GM18907 (cell line): ENCODE measurements around the gene TSPAN5.

Experiments used
- ATAC-seq: cut with Tn5 transposase; IDR thresholded peaks from one replicate; pipeline ENCODE4 v1.9.1; 2021; ENCODE audit warnings: mild to moderate bottlenecking, moderate library complexity; ENCODE audit not compliant: unreplicated experiment

TSPAN5 gene

DNA sequence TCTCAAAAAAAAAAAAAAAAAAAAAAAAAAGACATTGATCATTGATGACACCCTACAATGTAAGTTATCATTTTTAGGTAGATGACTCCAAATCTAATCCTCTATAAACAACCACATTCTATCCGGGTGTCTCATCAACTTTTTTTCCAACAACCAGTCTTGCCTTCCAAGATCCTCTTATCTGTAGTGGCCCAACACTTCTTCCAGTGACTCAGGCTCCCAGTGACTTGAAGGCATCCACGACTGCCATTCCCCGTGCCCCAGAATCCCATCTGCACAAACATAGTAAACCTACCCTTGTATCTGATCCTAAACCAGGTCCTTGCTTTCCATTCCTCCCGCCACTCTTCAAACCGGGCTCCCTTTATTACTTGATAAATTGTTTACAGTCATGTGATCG lies 15.6 kb upstream of the TSPAN5 start:
- ATAC-seq: no peak

DNA sequence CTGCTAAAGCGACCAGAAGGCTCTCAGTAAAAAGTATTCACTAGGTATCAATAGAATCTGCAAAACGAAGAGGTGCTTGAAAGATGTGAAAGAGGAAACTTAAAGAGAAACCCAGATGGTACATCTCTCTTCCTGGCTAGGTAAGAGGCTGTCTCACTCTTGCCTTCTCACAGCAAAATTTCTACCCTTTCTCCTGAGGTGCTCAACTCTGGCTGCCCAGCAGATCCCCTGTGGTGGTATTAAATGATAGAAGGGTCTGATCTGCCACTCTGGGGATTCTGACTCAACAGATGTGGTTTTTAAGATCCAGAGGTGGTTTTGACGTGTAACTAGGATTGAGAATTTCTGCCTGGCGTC lies 14.9 kb upstream of the TSPAN5 start:
- ATAC-seq: peak; percentile 49

DNA sequence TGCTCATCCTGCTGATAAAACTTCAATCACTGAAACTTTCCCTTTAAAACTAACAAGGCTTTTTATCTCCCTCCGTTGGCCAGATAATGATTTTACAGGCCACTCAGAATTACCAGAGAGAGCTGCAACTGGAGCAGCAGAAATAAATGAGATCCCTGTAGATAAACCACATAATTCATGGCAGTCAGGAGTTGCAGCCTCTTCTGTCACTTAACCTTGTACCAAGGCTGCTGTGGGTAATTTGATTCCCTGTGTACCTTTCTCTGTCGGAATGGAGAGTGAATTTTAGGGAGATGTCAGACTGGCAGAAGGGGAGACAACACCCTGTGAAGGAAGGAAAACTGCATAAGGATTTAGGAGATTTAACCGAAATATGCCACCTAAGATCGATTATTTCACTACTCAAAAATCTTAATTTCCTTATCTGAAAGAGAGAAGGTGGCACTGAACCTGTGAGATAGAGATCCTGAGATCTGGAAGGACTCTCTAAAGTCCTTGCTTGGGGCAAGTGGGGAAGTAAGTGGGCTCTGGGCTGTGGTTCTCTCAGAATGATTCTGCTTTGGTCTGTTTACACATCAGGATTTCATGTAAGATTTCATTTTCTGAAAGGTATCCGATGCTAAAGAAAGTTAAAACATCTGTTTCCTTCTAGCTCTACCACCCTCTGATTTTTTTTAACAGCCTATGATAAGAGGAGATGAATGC lies 14.3 kb upstream of the TSPAN5 start:
- ATAC-seq: peak; percentile 15

DNA sequence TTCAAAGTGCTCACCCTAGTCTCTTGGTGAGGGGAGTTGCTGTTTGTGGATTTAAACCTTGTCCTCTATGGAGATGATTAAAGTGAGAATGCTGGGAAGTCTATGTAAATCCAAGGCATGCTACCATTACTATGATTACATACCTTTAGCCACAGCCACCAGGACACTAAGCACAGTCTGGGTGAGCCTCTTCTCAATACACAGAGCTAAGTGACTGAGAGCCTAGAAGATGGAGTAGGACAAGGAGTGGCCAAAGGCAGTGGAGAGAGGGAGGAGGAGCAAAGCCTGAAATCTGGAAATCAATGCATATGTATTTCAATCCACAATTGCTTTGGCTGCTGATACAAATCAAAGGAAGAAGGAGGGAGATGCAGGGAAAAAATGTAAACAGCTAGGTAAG lies 12.7 kb upstream of the TSPAN5 start:
- no peak for ATAC-seq

DNA sequence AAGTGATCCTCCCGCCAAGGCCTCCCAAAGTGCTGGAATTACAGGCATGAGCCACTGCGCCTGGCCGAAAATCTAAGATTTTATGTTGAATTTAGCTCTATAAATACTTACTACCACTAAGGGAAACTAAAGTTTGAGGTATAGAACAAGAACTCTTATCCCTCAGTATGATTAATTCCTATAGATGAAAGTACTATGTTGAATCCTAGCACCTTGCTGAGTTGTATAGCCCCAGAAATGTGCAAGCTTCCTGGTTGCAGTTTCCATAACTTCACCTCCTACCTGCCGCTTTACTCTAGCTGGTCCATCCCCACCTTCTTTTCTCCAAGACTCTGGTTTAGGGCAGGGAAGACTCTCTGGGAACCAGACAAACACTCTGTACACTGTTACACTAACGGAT lies 11.8 kb upstream of the TSPAN5 start:
- no peak for ATAC-seq

DNA sequence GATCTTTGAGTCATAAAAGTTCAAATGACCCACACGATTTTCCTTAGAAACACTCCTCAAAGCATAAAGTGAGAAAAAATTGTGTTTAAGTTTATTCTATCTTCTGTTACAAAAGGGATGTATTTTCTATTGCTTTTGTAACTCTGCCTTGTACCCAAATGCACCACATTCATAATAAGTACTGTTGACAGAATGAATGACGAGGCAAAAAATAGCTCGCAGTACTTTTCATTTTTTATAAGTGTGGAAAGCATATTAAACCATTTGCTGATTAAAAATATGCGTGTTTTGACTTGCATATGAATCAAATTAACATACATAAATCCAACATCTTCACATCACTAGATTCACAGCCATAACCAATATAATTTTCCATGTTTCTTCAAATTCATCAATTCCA lies 11.2 kb upstream of the TSPAN5 start:
- ATAC-seq: no peak

DNA sequence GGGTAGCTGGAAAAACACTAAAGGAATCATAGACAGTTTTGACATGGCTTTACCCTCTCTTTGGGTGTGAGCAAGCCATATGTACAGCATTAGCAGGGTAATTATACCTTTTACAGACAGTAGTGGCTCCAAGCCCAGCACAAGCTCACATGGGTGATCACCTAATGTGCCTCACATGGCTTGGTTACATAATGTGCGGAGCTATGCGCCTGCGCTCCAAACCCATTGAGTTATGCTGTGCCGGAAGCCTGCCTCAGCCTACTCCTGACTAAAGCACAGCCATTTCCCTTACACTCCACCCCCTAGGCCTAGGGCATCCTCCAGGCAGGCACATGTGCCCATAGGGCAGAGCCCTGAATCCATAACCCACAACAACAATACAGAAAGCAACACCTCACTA lies 6.5 kb upstream of the TSPAN5 start:
- ATAC-seq: no peak

DNA sequence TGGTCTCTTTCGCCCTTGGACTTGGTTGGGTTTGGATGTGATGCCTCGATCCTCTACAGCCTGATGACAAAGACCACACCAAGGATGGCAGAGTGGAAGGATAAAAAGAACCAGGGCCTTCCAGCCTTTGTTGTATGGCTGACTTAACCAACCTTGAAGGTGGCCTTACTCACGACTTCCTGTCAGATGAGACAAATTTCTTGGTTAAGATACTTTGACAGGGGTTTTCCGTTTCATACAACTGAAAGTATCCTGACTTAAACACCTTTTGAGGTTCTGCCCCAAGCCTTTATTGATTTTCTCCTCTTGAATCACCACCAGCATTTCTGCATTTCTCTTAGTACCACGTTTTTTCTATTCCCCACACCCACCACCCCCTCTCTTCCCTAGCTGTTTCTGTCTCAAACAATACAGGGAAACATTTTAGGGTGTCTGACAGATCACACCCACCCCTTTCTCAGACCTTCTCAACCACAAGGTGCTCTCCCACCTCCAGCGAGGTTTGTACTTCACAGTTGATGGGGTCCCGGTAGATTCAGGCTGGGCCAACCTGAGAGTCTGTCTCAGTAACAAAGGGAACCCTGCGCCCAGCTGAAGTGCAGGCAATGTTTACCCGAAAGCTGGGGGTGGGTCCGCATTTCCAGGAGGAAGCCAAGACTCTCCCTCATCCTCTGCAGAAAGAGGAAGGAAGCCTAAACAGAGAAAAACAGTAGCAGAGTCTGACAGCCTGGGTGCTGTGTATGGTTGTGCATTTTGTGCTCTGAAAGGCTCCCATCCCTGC lies 5.0 kb upstream of the TSPAN5 start:
- peak; percentile 81 for ATAC-seq

DNA sequence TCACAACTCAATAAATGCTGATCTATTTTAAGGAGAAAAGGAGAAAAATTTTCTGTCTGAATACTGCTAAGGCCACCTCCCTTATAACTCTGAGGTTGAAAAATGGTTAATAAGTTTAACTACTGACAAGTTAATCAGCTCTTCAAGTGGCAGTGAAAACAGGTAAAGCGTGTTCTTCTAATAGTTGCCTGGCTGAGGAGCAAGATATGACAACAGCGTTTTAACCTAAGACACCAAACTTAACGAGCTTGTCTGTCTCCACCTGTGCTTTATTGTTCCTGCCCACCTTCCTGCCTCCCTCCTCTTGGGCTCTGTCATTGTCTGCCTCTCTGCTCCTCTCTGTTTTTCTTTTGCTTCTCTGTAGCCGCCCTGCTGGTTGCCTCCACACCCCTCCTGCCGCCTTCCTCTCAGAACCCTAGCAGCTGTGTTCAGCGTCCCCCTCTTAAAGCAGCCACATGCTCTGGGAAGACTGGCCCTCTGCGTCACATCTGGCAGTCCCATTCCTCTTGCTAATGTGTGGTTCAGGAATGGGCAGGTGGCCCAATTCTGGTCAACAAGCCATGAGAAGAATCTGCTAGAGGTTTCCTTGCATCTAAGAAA lies 4.3 kb upstream of the TSPAN5 start:
- no peak for ATAC-seq

DNA sequence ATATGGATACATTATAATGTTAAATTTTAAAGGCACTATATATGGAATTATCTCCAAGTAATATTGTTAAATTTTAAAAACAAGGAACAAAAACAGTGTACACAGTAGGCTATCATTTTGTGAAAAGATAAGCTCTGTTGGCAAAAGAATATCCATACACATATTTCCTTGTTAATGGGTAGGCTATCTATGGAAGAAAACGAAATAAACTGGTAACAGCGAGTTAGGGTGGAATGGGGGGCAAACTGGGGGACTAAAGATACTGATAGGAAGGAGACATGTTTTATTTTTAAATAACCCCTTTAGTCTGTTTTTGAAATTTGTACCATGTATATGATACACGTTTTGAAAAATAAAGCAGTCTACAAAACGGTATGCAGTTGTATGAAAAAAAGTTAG lies 3.6 kb upstream of the TSPAN5 start:
- ATAC-seq: no peak

DNA sequence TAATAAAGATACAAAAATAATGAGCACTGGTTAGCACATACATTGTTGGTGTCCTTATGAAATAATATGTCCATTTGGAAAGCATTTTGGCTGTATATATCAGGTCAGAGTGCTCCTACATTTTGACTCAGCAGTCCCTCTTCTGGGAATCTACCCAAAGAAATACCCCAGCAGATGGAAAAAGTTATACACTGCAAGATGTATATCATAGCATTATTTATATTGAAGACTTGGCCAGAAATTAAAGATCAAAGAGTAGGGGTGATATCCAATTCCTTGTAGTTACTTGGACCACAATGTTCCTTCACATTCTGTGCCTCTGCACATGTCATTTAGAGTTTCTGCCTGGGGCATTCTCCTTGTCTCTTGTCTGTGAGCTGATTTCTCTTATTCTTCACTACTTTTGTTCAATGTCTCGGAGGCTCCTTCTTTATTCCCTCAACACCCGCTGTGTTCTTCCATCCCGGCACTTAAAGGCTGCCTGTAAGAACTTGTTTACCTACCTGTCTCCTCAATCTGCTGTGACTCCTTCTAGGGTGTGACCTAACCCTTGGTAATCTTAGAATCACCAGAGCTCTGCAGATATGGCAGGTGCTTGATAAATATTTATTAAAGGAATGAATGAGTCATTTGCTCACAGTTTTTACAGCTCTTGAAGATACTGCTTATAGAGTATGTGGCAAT lies 3.1 kb upstream of the TSPAN5 start:
- ATAC-seq: no peak

DNA sequence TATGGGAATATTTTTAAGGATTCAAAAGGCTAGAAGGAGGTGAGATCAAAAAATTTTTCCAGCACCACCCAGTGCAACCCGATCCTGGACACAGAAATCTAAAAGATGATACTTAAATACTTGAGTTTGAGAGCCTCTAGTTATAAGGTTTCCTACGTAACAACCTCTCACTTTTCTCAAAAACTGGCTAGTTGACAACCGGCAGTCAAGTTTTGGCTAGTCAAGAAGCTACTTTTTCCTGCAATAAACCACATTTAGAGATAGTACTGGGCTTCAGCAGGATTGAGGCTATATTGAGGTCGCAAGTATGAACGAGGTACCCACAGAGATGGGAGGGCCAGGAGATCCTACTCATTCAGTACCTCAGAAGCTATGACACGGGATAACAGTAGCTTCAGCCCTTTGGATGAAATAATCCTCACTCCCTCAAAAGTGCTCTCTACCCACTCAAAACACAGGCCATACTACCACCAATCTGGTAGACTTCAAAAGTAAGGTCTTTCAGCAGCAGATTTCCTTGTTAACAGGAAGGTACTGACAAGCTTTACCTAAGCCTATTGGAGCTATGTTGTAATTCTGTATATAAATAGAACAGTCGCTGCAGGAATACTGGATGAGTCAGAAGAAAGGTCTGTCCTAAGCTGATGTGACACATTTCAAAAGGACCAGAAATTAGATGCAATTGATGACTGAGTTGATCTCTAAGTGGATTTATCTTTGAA lies 1.5 kb upstream of the TSPAN5 start:
- ATAC-seq: no peak

DNA sequence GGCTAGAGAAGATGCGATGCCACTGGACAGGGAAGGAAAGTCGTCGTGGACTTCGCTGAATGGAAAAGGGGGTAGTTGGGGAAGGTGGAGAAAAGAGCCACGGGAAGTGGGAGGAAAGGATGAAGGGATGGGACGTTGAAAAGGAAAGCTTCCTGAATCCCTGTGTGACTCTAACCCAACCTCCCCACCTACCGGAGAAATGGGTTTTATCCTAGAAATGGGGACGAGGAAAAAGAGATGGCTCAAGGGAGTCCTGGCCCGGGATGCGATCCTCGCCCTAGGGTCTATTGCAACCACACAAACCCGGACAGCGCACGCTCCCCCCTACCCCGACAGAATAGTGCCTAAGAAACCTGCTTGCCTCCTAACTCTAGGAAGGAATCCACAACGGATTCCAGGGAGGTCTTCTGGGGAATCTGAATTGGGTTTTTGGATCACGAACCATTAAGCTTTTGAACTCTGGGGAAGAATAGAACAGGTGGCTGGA lies 738 bp upstream of the TSPAN5 start:
- no peak for ATAC-seq

DNA sequence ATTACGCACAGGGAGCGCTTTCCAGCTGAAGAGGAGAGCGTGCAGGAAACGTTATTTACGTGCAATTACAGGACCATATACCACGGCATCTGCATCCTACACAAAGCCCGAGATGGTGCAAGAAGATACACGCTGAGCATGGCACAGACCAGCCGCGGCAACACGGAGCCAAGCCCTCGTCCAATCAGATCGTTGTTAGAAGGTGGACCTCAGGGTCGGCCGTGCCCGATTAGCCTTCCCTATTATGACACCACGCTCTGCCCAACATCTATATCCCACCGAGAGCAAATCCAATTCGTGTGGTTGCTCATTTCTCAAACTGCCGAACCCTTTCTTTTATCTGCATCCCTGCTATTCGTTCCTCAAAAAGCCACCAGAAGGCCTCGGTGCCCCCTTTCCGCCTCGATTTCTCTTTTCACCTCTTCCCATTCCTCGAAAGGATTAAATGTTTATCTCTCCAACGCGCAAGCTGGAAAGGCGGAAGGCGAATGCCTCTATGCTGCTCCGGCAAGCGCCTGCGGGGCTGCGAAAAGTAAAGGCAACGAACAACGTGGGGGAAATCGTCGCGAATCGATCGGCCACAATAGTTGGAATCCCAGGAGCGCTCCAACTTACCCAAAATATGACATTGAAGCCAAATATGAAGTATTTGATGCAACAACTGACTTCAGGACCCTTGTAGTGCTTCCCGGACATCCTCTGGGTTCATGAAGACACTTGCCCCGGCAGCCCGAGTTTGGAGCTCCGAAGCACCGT lies 702 bp downstream of the TSPAN5 start:
- ATAC-seq: peak; percentile 19

DNA sequence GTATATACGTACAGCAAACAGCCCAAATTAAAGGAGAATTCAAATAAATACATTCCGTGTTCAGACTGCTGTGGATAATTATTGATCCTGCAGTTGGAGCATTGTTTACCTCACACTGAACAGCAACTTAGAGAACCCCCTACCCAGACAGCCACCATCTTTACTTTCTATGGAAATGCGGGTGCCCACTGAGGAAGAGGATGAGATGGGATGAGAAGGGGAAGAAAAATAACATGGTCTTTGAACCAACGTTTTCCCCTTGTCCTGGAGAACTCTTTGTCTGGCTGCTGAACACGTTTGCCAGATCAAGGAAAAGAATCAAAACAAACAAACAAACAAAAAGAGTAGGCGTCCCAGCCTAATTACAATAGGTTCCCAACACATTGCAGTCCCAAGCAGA lies 1.5 kb downstream of the TSPAN5 start:
- ATAC-seq: no peak

DNA sequence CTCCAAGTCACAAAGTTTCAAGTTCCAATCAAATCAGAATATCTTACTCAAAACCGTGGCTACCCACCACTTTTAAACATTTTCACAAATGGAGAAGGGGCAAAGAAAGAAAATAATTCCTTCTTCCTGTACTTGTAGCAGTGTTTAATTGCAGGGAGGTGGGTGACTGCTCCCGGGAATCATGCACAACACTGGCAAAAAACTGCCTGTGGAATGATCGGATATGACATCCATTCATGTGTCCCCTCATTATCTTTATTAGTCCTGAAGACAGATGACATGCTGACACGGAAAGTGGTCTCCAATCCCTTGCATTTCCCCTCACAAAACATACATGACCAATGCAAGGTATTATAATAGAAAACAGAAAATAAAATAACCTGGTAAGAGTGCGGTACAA lies 2.0 kb downstream of the TSPAN5 start:
- ATAC-seq: no peak

DNA sequence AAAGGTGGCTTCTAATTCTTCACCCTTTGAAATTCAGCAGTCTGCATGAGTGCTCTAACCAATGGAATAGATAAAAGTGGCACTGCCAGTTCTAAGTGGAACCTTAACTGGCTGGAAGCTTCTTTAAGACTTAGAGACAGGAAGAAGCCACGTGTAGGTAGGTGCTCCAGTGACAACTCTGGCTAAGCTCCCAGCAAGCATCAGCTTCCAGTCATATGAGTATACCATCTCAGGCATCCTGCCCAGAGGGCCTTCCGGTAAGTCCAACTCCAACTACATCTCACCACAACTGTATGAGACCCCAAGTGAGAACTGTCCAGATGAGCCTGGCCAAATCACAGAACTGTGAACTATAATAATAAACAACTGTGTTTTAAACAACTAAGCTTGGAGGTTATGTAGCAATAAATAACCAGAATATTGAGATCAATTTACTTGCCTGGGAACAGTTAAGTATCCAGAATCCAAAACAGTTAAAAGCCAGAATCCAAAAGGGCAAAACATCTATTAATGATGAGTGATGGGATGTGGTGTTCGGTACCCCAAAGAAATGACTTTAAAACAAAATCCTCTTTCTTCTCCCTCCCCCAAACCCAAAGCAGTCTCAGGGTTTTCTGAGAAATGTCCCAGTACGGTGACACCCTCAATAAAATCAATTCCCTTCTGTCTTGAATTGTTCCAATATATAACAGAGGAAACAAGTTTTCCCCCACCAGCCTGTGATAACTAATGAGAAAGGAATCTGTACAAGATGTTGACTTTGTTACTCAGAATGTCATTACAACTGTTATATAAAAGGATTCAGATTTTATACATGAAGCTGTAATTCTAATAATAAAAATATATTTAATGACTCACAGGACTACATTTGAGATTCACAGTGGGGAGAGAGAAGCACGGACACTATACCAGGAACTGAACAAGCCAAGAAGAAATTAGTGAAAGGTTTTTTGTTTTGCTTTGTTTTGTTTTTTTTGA lies 4.2 kb downstream of the TSPAN5 start:
- ATAC-seq: no peak

DNA sequence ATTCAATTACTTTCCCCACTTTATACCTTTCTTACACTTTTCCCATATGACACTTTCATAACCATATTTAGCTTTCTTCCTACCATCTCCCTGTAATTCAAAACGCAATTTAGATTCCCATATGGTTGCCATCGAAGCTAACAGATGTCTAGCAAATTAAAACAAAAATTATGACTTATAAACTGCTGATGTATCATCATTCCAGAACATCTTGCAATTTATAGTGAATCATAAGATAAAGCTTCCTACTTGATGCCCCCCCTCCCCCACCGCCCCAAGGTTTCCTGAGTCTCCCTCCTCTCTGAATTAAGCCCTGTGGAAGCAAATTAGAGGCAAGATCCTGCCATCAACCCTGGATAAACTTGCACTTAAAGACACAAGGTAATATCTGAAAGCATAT lies 5.4 kb downstream of the TSPAN5 start:
- ATAC-seq: no peak

DNA sequence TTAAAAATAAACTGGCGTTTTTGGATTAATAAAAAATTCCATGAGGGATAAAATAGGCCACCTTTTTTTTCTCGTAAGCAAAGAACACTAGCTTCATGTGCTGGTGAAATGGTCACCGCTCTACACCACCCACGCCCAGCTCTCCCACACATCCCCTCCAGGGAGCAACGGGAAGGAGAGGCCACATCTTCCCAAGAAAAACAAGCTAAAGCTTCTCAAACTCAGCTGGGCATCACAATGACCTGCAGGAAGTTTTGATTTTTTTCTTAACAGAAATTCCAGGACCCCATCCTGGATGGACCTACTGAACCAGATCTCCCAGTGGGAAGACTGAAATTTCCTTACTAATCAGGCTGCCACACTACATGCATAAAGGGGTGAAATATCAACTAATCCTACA lies 9.8 kb downstream of the TSPAN5 start:
- ATAC-seq: no peak
